ENCODE measurements around the gene GH1.

- TF ChIP-seq CTCF (IDR thresholded peaks at IDR 0.05; ENCODE audit: low read length), result no peak
- TF ChIP-seq EZH2 (IDR thresholded peaks at IDR 0.05; ENCODE audit: borderline replicate concordance, low read length), result no peak
Measured at GRCh38 chr17:63942309-63942985, 23.8 kb upstream of the GH1 start.

All from OCI-LY1 (cell line).